Coronary artery (tissue), 2 donors: ENCODE measurements around the gene NPHP4.

Experiments
- DNase-seq: peaks from one replicate; pipeline ENCODE4 v3.0.0-alpha.2; 2017; ENCODE audit warnings: low spot score
- H3K27ac ChIP-seq, 2 donors: fragments of 200-600 bp; sonication (generic); one replicate each; pipeline ENCODE4 v1.5.1; 2016 to 2019
- H3K4me3 ChIP-seq: fragments of 200-600 bp; sonication (generic); 2 replicates; pipeline ENCODE4 v1.5.1; 2016; ENCODE audit warnings: mild to moderate bottlenecking, moderate library complexity
- CTCF ChIP-seq: fragments of 200-600 bp; sonication (generic); IDR thresholded peaks from one replicate; pipeline ENCODE4 v1.5.1; 2019; ENCODE audit warnings: antibody characterized with exemption

The NPHP4 gene

GRCh38 chr1:6030132-6030531, 37.9 kb upstream of the NPHP4 start:
- Histone ChIP-seq H3K4me3 (no peak overlapping the region), H3K27ac (no peak overlapping the region)
- no peak for DNase-seq
- no peak for TF ChIP-seq CTCF

GRCh38 chr1:6029351-6029750, 37.1 kb upstream of the NPHP4 start:
- no peak for DNase-seq
- TF ChIP-seq CTCF, result no peak
- Histone ChIP-seq H3K27ac (no peak overlapping the region), H3K4me3 (no peak overlapping the region)

DNA sequence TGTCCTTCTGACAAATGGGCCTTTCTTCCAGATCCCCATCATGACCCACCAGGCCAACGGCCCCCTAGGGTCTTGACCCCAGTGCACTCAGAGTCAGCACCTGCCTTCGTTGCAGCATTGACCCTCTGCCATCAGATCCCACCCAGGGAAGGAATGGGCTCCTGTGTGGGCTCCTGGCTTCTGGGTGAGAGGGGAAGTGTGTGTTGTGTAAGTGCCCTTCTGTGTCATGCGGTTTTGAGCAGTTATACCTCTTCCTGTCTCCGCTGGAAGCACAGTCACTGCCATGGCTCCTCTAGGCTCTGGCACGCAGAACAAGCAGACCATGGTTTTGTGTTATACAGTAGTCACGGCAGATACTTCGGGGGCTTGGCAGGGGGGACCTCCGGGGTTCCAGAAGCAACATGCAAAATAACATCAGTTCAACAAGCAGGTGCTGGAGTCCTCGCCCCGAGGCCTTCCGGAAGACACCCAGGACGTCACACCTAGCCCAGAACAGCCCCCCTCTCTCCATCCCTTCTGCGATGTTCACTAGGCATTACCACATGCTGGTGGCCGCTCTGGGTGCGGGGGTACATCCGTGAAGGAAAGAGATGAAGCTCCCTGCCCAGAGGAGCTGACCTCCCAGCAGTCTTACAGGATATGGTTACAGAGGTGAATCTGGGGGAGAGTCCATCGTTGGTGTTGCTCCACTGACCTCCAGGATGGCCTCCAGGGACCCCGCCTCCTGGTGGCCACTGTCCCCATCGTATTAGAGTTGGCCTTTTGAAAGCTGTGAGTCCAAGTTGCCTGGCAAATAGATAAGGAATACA, 36.0 kb upstream of the NPHP4 start:
- Histone ChIP-seq H3K4me3 (peak overlapping the region; percentile 54), H3K27ac (peak overlapping the region in 1 of 2 donors; percentile 58)
- TF ChIP-seq CTCF, result no peak
- DNase-seq, result no peak

DNA sequence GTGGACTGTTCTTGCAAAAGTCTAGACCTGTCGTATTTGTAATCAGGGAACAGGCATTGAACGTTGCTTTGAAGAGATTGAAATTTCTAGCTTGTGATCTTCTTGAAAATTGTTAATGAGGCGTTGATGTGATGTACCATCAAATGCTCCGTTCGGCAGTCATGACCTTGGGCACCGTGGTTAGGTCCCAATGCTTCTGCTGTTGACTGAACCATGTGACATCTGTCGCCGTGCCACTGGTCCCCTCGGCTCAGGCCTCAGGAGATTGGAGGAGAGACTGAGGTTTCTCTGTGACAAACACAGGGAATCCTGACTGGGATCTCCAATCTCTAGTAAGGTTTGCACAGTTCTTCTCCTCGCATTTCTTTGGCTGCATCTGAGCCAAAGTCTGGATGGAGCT, 35.4 kb upstream of the NPHP4 start:
- Histone ChIP-seq H3K4me3 (peak overlapping the region; percentile 54), H3K27ac (peak overlapping the region in 1 of 2 donors; percentile 46)
- no peak for DNase-seq
- TF ChIP-seq CTCF, result no peak

- no peak for TF ChIP-seq CTCF
- H3K27ac ChIP-seq, result peak overlapping the region in 1 of 2 donors; percentile 46
- H3K4me3 ChIP-seq, result peak overlapping the region; percentile 54
- no peak for DNase-seq
Measured at GRCh38 chr1:6026095-6026809, 34.0 kb upstream of the NPHP4 start.

GRCh38 chr1:6025269-6026094, 33.3 kb upstream of the NPHP4 start:
- H3K4me3 ChIP-seq, result peak overlapping the region; percentile 54
- DNase-seq, result no peak
- H3K27ac ChIP-seq, result peak overlapping the region in 1 of 2 donors; percentile 35
- TF ChIP-seq CTCF, result no peak
